Keratinocyte (primary cell): ENCODE data around the gene ABCA4. TPM values are rescaled to one million over a fixed set of nuclear protein-coding genes. Genes with fewer than 3 reads are reported as not detected.

Source experiments
- DNase-seq: peaks from one replicate; pipeline ENCODE4 v3.0.0-alpha.2; 2011; ENCODE audit warnings: low read depth, missing footprints, low spot score
- FAIRE-seq: peaks from 2 replicates; lab custom pipeline; 2011; peaks lifted over from hg19 to GRCh38; lab: Jason Lieb, UNC
- H2AFZ ChIP-seq: 2 replicates; pipeline ENCODE4 v1.6.0; 2012; ENCODE audit warnings: low read length, control low read depth, inconsistent platforms; ENCODE audit not compliant: control insufficient read depth
- H3K27ac ChIP-seq: 2 replicates; pipeline ENCODE4 v1.5.1; 2011; ENCODE audit warnings: low read length; ENCODE audit not compliant: control insufficient read depth, insufficient read depth
- H3K27me3 ChIP-seq: 3 replicates; pipeline ENCODE4 v1.6.0; 2011; ENCODE audit warnings: low read length; ENCODE audit not compliant: control insufficient read depth, insufficient read depth; ENCODE audit errors: extremely low read depth
- H3K36me3 ChIP-seq, 2 experiments: 2 replicates in 1 of 2; 3 replicates in 1 of 2; pipeline ENCODE4 v1.5.1; 2011; ENCODE audit warnings: low read length in 2 of 2, mild to moderate bottlenecking in 1 of 2; ENCODE audit not compliant: control insufficient read depth in 2 of 2, insufficient read depth in 2 of 2; ENCODE audit errors: extremely low read depth in 1 of 2
- H3K4me1 ChIP-seq: 3 replicates; pipeline ENCODE4 v1.5.1; 2011; ENCODE audit warnings: low read length; ENCODE audit not compliant: control insufficient read depth, insufficient read depth; ENCODE audit errors: extremely low read depth
- H3K4me2 ChIP-seq: 3 replicates; pipeline ENCODE4 v1.6.0; 2011; ENCODE audit warnings: low read depth, low read length; ENCODE audit not compliant: control insufficient read depth, insufficient read depth; ENCODE audit errors: extremely low read depth
- H3K4me3 ChIP-seq, 3 experiments: fragments of 200-600 bp in 1 of 3; sonication (generic) in 1 of 3; 2 replicates in 2 of 3; 3 replicates in 1 of 3; pipeline ENCODE4 v1.5.1; 2011 to 2016; ENCODE audit warnings: low read length in 3 of 3, mild to moderate bottlenecking in 3 of 3, control low read depth in 2 of 3, inconsistent platforms in 1 of 3, low read depth in 1 of 3, mixed read lengths in 1 of 3, mixed run types in 1 of 3, moderate library complexity in 1 of 3; ENCODE audit not compliant: control insufficient read depth in 2 of 3, insufficient read depth in 2 of 3; ENCODE audit errors: extremely low read depth in 1 of 3
- H3K79me2 ChIP-seq: 2 replicates; pipeline ENCODE4 v1.6.0; 2012; ENCODE audit warnings: low read length; ENCODE audit not compliant: control insufficient read depth, insufficient read depth
- H3K9ac ChIP-seq: 3 replicates; pipeline ENCODE4 v1.6.0; 2011; ENCODE audit warnings: low read length; ENCODE audit not compliant: control insufficient read depth, insufficient read depth; ENCODE audit errors: extremely low read depth
- H3K9me1 ChIP-seq: 3 replicates; pipeline ENCODE4 v1.6.0; 2011; ENCODE audit warnings: low read length; ENCODE audit not compliant: control insufficient read depth, insufficient read depth; ENCODE audit errors: extremely low read depth
- H3K9me3 ChIP-seq: 2 replicates; pipeline ENCODE4 v1.5.1; 2012; ENCODE audit warnings: low read depth, low read length; ENCODE audit not compliant: control insufficient read depth
- H4K20me1 ChIP-seq: 3 replicates; pipeline ENCODE4 v1.6.0; 2011; ENCODE audit warnings: low read length; ENCODE audit not compliant: control insufficient read depth, insufficient read depth; ENCODE audit errors: extremely low read depth
- EZH2 ChIP-seq: IDR thresholded peaks from one replicate; pipeline ENCODE4 v1.6.1; 2012; ENCODE audit warnings: inconsistent platforms, mild to moderate bottlenecking, low read length, moderate library complexity
- dilution Hi-C: fragments of 300-500 bp; cut with MboI; formaldehyde crosslinking; loops from one replicate; pipeline ENCODE4 v1.7.0; 2020; ENCODE audit warnings: low sequenced_read_pairs; ENCODE audit not compliant: extremely low pct_ligation_motif_present
- polyA plus RNA-seq, 5 experiments: library from polyadenylated mRNA; depleted of rRNA in 3 of 5; stranded (reverse) in 3 of 5; stranded (forward) in 1 of 5; unstranded in 1 of 5; fragments of >200 nt; gene quantifications; 1 replicate in 1 of 5; 2 replicates in 3 of 5; 3 replicates in 1 of 5; pipeline versions ENCODE4 v1.2.1 to v1.2.3, GENCODE V29; 2011 to 2012; ENCODE audit warnings: missing spikeins in 2 of 5, low read depth in 1 of 5, low replicate concordance in 1 of 5
- TF ChIP-seq, protein P1 (sequence below), 3 experiments: IDR thresholded peaks in 1 of 3; conservative IDR thresholded peaks in 1 of 3; optimal IDR thresholded peaks in 1 of 3; 2 replicates in 2 of 3; 3 replicates in 1 of 3; pipeline versions ENCODE3 to v1.5.1; 2011; ENCODE audit warnings: low read length in 3 of 3, mild to moderate bottlenecking in 3 of 3, moderate library complexity in 2 of 3, control low read depth in 1 of 3, inconsistent platforms in 1 of 3; ENCODE audit not compliant: insufficient read depth in 2 of 3; ENCODE audit errors: extremely low read depth in 1 of 3

Gene ABCA4
- polyA plus RNA-seq, 1 donor (not counting 4 experiments of a cell fraction or from before 2014, with no cell fraction given), result 0.04 TPM

GRCh38 chr1:94118013-94118412 is 2.9 kb downstream of the ABCA4 start:
- no peak overlapping the region for H3K27ac ChIP-seq
- FAIRE-seq, result no peak

DNA sequence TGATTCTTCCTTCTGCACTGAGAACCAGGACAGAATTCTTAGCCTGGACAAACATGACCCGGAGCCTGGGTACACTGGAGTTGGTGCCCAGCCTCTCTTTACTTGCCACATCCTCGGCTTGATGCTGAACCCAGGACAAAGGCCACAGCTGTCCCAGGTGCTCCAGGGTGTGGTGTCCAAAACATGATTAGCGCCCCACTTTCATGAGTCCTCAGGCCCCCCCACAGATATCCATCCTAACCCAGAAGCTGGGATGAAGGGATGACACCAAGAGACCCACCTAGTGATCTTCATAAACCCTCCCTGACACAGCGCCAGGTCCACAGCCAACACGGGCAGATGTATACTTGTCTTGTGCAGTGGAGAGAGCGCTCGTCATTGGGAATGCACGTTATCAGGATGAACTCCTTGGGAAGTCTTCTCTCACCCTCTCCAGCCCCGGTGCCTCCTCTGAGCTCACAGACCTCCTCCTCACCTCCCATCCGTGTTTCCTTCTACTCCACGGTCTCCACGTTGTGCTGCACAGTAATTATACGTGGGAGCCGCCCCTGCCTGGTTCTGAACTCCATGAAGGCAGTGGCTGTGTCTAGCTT is 3.6 kb downstream of the ABCA4 start:
- dilution Hi-C loops, result no loop called here
- FAIRE-seq, result no peak
- H3K9me1 ChIP-seq, result no peaks in the 10 kb centered on the region
- no peaks in the 10 kb centered on the region for H4K20me1 ChIP-seq
- H3K36me3 ChIP-seq, result no peaks in the 10 kb centered on the region
- H3K4me1 ChIP-seq, result no peaks in the 10 kb centered on the region
- TF ChIP-seq, protein P1, sequence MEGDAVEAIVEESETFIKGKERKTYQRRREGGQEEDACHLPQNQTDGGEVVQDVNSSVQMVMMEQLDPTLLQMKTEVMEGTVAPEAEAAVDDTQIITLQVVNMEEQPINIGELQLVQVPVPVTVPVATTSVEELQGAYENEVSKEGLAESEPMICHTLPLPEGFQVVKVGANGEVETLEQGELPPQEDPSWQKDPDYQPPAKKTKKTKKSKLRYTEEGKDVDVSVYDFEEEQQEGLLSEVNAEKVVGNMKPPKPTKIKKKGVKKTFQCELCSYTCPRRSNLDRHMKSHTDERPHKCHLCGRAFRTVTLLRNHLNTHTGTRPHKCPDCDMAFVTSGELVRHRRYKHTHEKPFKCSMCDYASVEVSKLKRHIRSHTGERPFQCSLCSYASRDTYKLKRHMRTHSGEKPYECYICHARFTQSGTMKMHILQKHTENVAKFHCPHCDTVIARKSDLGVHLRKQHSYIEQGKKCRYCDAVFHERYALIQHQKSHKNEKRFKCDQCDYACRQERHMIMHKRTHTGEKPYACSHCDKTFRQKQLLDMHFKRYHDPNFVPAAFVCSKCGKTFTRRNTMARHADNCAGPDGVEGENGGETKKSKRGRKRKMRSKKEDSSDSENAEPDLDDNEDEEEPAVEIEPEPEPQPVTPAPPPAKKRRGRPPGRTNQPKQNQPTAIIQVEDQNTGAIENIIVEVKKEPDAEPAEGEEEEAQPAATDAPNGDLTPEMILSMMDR (optimal IDR thresholded peaks at IDR 0.05 in 1 of 3, IDR thresholded peaks at IDR 0.05 in 1 of 3, conservative IDR thresholded peaks at IDR 0.05 in 1 of 3; ENCODE audit: extremely low read depth in 1 of 3, insufficient read depth in 2 of 3, low read length in 3 of 3), result no peak
- TF ChIP-seq EZH2, result no peak
- H3K4me2 ChIP-seq, result no peak overlapping the region
- H3K27ac ChIP-seq, result no peak overlapping the region
- H3K9ac ChIP-seq, result no peak overlapping the region
- peaks cover 4% of the 10 kb centered on the region for H3K27me3 ChIP-seq
- DNase-seq, result no peak
- H3K9me3 ChIP-seq, result no peaks in the 10 kb centered on the region
- H3K4me3 ChIP-seq, result no peak overlapping the region
- H3K79me2 ChIP-seq, result no peaks in the 10 kb centered on the region
- no peak overlapping the region for H2AFZ ChIP-seq

More at GRCh38 chr1:94118013-94118412, 2.9 kb downstream of the ABCA4 start:
- TF ChIP-seq, protein P1 (optimal IDR thresholded peaks at IDR 0.05 in 1 of 3, IDR thresholded peaks at IDR 0.05 in 1 of 3, conservative IDR thresholded peaks at IDR 0.05 in 1 of 3; ENCODE audit: extremely low read depth in 1 of 3, insufficient read depth in 2 of 3, low read length in 3 of 3), result no peak
- TF ChIP-seq EZH2, result no peak
- H3K27me3 ChIP-seq, result peaks cover 4% of the 10 kb centered on the region
- no peak overlapping the region for H2AFZ ChIP-seq
- no peak overlapping the region for H3K4me2 ChIP-seq
- H3K9ac ChIP-seq, result no peak overlapping the region
- no peaks in the 10 kb centered on the region for H3K79me2 ChIP-seq
- no peaks in the 10 kb centered on the region for H3K4me1 ChIP-seq
- H3K9me1 ChIP-seq, result no peaks in the 10 kb centered on the region
- no peak for DNase-seq
- no peaks in the 10 kb centered on the region for H3K36me3 ChIP-seq
- H3K9me3 ChIP-seq, result no peaks in the 10 kb centered on the region
- no peak overlapping the region for H3K4me3 ChIP-seq
- dilution Hi-C loops, result no loop called here
- no peaks in the 10 kb centered on the region for H4K20me1 ChIP-seq
